RCC 7860 (cell line): ENCODE data around the gene UTS2.

ENCODE experiments used
- DNase-seq: peaks from one replicate; pipeline ENCODE4 v3.0.0-alpha.2; 2015; ENCODE audit warnings: low spot score
- FAIRE-seq: peaks from 2 replicates; lab custom pipeline; 2012; peaks lifted over from hg19 to GRCh38; lab: Jason Lieb, UNC

Gene UTS2

GRCh38 chr1:7863756-7864328 is 11.0 kb upstream of the UTS2 start:
- DNase-seq (no peak), FAIRE-seq (no peak)

DNA sequence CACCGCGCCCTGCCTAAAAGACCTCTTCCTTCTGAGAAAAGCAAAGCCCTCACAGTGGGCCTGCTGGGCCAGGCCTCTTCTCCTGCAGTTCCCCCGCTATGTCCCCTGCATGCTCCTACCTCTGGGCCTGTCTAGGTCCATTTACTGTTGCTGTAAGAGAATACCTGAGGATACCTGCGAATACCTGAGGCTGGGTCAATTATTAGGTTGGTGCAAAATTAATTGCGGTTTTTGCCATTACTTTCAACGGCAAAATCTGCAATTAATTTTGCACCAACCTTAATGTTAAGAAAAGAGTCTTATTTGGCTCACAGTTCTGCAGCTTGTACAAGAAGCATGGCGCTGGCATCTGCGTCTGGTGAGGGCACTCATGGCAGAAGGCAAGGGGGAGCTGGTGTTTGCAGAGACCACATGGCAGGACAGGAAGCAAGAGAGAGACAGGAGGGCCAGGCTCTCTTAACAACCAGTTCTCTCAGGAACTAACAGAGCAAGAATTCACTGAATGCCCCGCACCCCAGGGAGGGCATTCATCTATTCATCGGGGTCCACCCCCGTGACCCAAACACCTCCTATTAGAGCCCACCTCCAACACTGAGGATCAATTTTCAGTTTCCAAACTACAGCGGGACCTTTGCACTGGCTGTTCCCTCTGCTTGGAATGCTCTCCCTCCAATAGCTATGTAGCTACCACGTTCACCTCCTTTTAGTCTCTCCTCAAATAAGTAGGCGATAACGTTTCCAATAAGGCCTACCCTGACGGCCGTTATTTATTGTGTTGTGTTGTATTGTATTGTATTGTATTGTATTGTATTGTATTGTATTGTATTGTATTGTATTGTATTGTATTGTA is 9.6 kb upstream of the UTS2 start:
- DNase-seq (no peak), FAIRE-seq (no peak)

- FAIRE-seq (no peak), DNase-seq (no peak)
Measured at GRCh38 chr1:7861452-7861851, 8.6 kb upstream of the UTS2 start.

GRCh38 chr1:7860130-7860529 is 7.3 kb upstream of the UTS2 start:
- DNase-seq (no peak), FAIRE-seq (no peak)

DNA sequence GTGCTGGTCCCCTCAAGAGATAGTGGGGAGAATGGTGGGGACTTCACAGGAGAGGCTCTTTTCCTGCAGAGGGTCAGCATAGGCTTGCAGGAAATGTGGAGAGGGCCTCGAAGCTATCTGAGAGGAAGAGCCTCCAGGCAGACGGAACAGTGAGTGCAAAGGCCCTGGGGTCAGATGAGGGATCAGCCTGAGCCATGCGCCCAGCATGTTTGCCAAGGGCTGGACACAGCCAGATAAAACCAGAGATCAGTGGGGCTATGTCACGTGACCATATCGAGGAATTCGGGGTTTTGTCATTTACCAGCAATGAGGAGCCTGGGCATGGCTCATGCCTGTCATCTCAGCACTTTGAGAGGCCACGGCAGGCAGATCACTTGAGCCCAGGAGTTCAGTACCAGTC is 6.5 kb upstream of the UTS2 start:
- DNase-seq (no peak), FAIRE-seq (no peak)

DNA sequence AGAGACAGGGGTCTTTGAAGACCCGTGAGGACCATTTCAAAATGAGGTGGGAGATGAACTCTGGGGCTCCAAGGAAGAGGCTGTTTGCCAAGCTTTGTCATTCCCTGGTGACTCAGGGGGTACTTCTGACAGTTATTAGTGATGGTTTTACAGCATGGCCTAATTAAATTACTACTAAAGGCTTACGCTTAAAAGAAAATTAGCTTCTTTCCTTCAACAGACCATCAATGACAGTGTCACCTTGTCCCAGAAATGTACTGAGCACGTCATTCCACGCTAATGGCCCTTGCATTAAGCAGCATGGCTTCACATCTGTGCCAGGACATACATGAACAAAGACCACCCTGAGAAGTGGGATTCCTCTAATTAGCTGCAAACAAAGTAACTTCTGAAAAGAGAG is 5.1 kb upstream of the UTS2 start:
- no peak for DNase-seq
- no peak for FAIRE-seq

GRCh38 chr1:7857000-7857399 is 4.1 kb upstream of the UTS2 start:
- DNase-seq = no peak

DNA sequence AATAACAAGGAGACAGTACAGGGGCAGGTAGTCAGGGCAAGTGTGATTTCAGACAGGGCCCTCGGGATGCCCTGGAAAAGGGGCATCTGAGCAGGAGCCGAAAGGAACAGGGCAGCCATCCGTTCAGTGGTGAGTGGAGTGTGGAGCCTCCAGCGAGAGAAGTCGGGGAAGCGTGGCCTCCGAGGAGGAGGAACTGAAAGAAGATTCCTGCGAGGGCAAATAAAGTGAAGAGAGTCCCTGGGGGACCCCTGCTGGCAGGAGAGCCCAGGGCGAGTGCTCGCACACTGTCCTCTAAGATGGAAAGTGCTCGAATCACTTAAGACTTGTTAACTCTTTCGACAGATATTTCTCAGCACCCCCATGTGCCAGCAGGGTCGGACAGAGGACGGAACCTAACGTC is 3.5 kb upstream of the UTS2 start:
- no peak for FAIRE-seq
- no peak for DNase-seq

More at GRCh38 chr1:7857000-7857399, 4.1 kb upstream of the UTS2 start:
- no peak for FAIRE-seq

GRCh38 chr1:7853684-7854026 is 790 bp upstream of the UTS2 start:
- DNase-seq (no peak), FAIRE-seq (no peak)

GRCh38 chr1:7850786-7851185 is 2.1 kb downstream of the UTS2 start:
- FAIRE-seq (no peak), DNase-seq (no peak)

DNA sequence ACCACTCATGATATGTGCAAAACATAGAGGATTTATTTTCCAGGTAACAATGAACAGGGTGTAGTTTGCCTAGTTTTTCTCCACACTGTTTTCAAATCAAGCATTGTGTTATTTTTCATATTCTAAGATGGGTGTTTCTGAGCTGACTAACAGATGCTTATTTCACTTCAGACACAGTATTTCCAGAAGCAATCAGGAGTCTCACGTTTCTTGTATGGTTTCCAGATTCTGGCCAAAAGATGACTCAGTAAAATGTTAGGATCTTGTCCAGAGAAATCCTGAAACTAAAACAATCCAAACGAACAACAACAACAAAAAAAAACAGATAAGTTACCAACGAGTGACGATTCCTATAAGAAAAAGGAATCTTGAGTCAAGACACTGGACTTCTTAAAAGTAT is 5.3 kb downstream of the UTS2 start:
- FAIRE-seq (no peak), DNase-seq (no peak)

DNA sequence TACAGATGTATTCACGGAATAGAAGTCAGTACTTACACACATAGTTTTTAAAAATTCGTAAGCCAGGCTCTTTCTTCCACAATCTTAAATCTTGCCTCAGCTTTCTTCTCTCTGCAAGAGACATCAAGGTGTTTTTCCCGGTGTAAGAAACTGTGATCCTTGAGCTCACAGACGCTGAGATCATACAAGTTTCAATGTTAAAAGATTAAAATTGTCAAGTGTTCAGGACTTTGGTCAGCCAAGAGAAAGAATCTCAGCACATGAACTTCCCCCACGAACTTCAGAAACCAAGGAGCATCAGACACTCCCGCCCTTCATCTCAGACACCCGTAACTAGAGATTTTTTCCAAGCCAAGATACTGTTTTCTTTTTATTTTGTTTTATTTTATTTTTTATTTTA is 6.2 kb downstream of the UTS2 start:
- no peak for FAIRE-seq
- DNase-seq = no peak

DNA sequence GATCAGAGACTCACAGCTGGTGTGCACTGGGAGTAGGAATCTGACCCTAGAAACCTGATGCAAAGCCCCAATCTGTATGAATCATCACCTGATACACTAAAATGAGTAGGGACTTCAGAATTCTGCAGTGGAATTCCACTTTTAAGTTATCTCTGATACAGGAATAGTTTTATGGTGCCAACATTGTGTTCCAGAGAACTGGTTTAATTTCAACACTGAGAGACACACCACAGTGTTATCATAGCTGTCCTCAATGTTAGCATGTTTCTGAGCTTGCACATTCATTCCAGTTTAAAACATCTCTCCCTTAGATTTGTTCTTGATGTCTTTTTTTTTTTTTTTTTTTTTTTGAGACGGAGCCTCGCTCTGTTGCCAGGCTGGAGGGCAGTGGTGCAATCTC is 7.1 kb downstream of the UTS2 start:
- FAIRE-seq (no peak), DNase-seq (no peak)

DNA sequence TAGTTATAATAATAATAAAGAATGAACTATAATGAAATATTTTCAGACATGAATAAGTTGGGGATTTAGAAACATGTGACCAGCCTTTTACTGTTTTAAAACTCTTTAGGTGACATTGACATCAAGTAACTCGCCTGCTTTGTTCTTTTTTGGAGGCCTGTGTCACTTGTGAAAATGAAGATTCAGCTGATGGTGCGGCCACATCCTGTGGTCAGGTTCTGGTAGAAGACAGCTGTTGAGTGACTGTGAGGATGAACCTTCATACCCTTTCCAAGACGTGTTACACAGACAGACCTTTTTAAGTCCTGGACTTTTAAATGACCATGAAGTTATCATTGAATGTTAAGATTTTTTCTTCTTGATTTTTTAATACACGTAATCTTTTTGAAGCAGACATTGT is 10.3 kb downstream of the UTS2 start:
- DNase-seq = no peak

GRCh38 chr1:7839526-7839925 is 13.3 kb downstream of the UTS2 start:
- DNase-seq (no peak), FAIRE-seq (no peak)

More for the DNA sequence above, 10.3 kb downstream of the UTS2 start:
- no peak for FAIRE-seq

- FAIRE-seq (no peak), DNase-seq (no peak)
Measured at GRCh38 chr1:7838714-7839113, 14.2 kb downstream of the UTS2 start.

DNA sequence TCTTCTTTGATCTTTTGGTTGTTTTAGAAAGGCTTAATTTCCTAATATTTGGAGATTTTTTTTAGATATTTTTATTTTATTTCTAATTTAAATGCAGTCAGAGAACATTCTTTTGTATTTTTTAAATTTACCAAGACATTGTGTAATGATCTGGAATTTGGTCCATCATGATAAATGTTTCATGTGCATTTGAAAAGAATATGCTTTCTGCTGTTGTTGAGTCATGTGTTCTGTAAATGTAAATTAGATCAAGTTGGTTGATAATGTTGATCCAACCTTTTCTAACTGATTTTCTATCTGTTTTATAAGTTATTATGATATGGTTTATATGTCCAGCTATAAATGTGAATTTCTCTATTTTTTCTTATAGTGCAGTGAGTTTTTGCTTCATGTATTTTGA is 19.8 kb downstream of the UTS2 start:
- no peak for FAIRE-seq
- DNase-seq = no peak

- no peak for FAIRE-seq
- DNase-seq = no peak
Measured at GRCh38 chr1:7831458-7831857, 21.4 kb downstream of the UTS2 start.

DNA sequence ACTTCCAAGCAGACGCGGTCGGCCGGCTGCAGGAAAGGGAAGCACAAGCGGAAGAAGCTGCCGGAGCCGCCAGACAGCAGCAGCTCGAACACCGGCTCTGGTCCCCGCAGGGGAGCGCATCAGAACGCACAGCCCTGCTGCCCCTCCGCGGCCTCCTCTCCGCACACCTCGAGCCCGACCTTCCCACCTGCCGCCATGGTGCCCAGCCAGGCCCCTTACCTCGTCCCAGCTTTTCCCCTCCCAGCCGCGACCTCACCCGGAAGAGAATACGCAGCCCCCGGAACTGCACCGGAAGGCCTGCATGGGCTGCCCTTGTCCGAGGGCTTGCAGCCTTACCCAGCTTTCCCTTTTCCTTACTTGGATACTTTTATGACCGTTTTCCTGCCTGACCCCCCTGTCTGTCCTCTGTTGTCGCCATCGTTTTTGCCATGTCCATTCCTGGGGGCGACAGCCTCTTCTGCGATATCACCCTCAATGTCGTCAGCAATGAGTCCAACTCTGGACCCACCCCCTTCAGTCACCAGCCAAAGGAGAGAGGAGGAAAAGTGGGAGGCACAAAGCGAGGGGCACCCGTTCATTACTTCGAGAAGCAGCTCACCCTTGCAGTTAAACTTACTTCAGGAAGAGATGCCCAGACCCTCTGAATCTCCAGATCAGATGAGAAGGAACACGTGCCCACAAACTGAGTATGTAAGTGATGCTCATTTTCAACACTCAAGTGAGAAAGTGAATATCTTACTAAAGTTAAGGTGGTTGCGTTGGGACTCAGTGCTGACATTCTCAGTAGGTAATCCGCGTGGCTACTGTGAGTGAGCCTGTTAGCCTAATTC is 25.5 kb downstream of the UTS2 start:
- FAIRE-seq (no peak), DNase-seq (no peak)

GRCh38 chr1:7826363-7826762 is 26.5 kb downstream of the UTS2 start:
- DNase-seq (no peak), FAIRE-seq (no peak)

GRCh38 chr1:7824701-7825100 is 28.2 kb downstream of the UTS2 start:
- DNase-seq = no peak
- FAIRE-seq = no peak

GRCh38 chr1:7821282-7821681 is 31.6 kb downstream of the UTS2 start:
- FAIRE-seq = no peak
- DNase-seq = no peak
